ENCODE results near the gene HLA-DMA.
A peak's percentile ranks its signal among the peaks of the same experiment; 100 is the strongest.

HLA-DMA gene

DNA sequence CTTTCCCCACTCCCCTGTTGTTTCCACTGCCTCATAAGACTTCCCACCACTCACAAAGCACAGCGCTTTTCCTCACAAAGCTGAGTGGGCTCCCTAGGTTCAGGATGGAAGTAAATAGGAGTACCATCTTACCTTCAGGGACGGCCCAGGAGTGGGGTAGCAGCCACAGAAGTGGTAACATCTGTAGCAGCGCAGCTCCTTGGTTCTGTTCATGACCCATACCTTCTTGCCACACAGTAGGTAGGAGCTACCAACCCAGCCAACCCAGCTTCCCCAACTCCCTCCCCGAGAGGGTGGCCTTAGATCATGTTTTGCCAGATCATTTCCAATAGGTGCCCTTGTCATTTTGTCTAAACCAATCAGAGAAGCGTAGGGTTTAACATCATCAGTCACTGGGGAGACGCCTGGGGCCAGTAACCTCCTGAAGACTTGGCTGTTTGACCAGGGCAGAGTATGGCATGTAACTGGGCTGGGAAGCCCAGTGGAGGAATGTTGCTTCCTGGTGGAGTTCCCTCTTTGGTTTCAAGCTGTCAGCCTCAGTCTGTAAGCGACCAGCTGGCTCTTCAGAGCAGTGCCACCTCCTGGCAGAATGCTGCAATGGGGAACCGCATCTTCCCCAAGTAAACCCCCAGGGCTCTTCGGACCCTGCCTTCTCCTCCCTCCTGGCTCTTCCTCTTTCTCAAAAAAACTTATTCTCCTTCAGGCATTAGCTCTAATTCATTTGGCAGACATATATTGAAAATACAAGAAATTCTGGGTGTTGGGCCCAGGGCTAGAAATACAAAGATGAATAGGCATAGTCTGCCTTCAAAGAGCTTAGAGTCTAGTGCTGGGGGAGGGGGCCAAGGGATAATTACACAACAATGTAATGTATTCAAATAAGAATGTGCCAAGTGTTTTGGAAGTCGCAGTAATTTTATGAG, at the start of gene HLA-DMA:
Gene HLA-DMA (minus strand): TSS at position 281 of the 923 bp plus-strand sequence. CDS start 61 bp downstream, at position 220.
- ChIA-PET POLR2A (interaction anchor here (1.0 to 6.1 kb wide), 8 partner anchors 8 to 115 kb away, joined by 3 to 219 read pairs (median 6); partner anchors contain the start of genes BRD2 and TAP2), CTCF (interaction anchor here (0.8 to 13.5 kb wide), 22 partner anchors 15 to 296 kb away, joined by 3 to 379 read pairs (median 6); partner anchors contain the start of genes BRD2, HLA-DMB, TAP1 and TAP2)
- TF ChIP-seq, protein P1, sequence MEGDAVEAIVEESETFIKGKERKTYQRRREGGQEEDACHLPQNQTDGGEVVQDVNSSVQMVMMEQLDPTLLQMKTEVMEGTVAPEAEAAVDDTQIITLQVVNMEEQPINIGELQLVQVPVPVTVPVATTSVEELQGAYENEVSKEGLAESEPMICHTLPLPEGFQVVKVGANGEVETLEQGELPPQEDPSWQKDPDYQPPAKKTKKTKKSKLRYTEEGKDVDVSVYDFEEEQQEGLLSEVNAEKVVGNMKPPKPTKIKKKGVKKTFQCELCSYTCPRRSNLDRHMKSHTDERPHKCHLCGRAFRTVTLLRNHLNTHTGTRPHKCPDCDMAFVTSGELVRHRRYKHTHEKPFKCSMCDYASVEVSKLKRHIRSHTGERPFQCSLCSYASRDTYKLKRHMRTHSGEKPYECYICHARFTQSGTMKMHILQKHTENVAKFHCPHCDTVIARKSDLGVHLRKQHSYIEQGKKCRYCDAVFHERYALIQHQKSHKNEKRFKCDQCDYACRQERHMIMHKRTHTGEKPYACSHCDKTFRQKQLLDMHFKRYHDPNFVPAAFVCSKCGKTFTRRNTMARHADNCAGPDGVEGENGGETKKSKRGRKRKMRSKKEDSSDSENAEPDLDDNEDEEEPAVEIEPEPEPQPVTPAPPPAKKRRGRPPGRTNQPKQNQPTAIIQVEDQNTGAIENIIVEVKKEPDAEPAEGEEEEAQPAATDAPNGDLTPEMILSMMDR (IDR thresholded peaks at IDR 0.05; ENCODE audit: control extremely low read depth, extremely low read depth, low read depth, missing control alignments) = peak; percentile 56
- peak; percentile 86 for DNase-seq (ENCODE audit: extremely low spot score)

DNA sequence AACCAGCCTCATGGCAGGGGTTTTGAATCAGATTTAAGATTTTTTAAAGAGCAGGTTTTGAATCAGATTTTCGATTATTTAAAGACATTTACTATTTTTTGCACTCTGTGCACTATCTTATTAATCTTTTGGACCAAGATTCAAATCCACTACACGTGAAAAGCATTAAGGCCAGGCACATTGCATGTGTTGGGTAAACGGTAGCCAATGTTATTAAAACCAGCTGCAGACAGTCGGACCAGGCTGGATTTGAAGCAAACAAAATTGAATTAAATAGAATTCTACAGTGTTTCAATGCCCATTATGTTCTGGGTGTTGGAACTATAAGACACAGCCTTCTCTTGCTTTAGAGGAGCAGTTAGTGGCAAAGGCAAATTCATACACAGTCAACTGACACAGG, 48.8 kb upstream of the HLA-DMA start:
- DNase-seq (ENCODE audit: extremely low spot score) = no peak
- ChIA-PET POLR2A (interaction anchor here (1.0 kb wide), 1 partner anchor 30 kb away, joined by 3 read pairs; no protein-coding TSS in a partner anchor), CTCF (interaction anchor here (1.3 to 2.1 kb wide), 8 partner anchors 9 to 180 kb away, joined by 3 to 15 read pairs (median 8); no protein-coding TSS in a partner anchor)
- TF ChIP-seq, protein P1 (IDR thresholded peaks at IDR 0.05; ENCODE audit: control extremely low read depth, extremely low read depth, low read depth, missing control alignments) = no peak

DNA sequence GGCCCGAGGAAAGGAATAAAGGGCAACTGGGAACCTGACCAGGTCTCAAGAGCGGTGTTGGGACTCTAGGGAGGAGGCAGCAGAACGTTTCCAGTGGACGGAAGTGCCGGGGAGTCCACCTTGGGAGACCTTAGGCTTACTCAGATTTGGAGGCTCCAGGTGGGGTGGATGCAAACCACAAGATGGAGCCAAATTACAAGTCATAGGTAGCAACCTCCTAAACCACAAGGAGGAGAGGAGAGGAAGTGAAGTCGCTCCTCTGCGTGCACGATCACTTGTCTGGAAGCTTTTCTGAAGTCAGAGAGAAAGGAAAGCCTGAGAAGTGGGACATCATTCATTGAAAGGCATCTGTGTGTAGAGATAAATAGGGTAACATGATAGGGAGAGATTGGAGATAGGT, 47.2 kb upstream of the HLA-DMA start:
- peak; percentile 60 for DNase-seq (ENCODE audit: extremely low spot score)
- POLR2A ChIA-PET = no interaction called here
- CTCF ChIA-PET = interaction anchor here (0.7 to 2.5 kb wide), 25 partner anchors 9 to 247 kb away, joined by 3 to 15 read pairs (median 3); partner anchors contain the start of gene HLA-DPA1
- TF ChIP-seq, protein P1 (IDR thresholded peaks at IDR 0.05; ENCODE audit: control extremely low read depth, extremely low read depth, low read depth, missing control alignments) = peak; percentile 31

DNA sequence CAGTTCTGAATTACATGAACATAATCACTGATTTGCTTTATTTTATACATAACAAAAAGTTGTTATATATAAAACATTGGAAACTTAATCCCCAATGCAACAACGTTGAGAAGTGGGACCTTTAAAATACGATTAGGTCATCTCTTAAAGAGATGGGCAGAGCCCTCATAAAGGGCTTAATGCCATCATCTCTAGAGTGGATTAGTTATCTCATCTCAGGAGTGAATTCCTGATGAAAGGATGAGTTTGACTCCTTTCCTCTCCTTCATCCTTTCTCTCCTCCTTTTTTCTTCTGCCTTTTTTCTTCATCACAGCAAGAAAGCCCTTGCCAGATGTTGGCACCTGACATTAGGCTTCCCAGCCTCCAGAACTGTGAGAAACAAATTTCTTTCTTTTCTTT, 42.6 kb upstream of the HLA-DMA start:
- CTCF ChIA-PET = interaction anchor here (0.9 to 2.2 kb wide), 2 partner anchors 10 to 62 kb away, joined by 3 to 5 read pairs; no protein-coding TSS in a partner anchor
- TF ChIP-seq, protein P1 (IDR thresholded peaks at IDR 0.05; ENCODE audit: control extremely low read depth, extremely low read depth, low read depth, missing control alignments) = no peak
- POLR2A ChIA-PET = no interaction called here
- no peak for DNase-seq (ENCODE audit: extremely low spot score)

DNA sequence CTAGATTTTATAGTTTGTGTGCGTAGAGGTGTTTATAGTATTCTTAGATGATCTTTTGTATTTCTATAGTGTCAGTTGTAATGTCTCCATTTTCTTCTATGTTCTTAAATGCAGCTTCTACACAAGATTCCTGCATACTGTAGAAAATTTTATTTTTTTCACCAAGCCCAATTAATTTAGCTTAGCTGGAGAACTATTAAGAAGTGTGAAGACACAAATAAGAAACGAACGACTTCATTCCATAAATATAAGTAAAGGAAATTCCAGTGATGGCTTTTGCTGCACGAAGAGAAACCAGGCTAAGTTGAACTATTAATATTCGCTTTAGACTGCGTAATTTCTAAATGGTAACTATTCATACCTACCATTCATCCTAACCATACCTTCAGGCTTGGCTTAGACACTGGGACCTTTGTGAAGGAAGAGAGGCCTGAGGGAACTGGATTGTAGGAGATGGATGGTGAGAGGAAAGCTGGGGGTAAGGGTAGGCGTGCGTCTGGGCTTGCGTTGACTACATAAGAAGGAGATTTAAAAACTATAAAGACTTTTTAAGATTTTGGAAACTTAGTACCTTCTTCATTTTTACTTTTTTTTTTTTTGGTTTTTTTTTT, 40.6 kb upstream of the HLA-DMA start:
- ChIA-PET POLR2A (interaction anchor here (0.7 to 1.5 kb wide), 2 partner anchors 22 to 164 kb away, joined by 4 to 10 read pairs; no protein-coding TSS in a partner anchor), CTCF (interaction anchor here (0.6 to 1.6 kb wide), 7 partner anchors 8 to 255 kb away, joined by 3 to 15 read pairs (median 3); partner anchors contain the start of gene TAP2)
- TF ChIP-seq, protein P1 (IDR thresholded peaks at IDR 0.05; ENCODE audit: control extremely low read depth, extremely low read depth, low read depth, missing control alignments) = no peak
- no peak for DNase-seq (ENCODE audit: extremely low spot score)

DNA sequence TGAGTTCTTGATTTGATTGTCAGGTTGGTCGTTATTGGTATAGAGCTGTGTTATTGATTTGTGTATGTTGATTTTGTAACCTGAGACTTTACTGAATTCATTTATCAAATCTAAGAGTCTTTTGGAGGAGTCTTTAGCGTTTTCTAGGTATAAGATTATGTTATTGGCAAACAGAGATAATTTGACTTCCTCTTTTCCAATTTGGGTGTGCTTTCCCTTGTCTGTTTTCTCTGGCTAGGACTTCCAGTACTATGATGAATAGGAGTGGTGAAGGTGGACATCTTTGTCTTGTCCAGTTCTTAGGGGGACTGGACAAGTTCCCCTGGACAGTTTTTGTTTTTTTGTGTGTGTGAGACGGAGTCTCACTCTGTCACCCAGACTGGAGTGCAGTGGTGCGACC, 39.1 kb upstream of the HLA-DMA start:
- TF ChIP-seq, protein P1 (IDR thresholded peaks at IDR 0.05; ENCODE audit: control extremely low read depth, extremely low read depth, low read depth, missing control alignments) = no peak
- DNase-seq (ENCODE audit: extremely low spot score) = no peak
- ChIA-PET POLR2A (interaction anchor here (0.8 to 1.1 kb wide), 2 partner anchors 98 to 147 kb away, joined by 3 to 4 read pairs; no protein-coding TSS in a partner anchor), CTCF (interaction anchor here (0.6 kb wide), 1 partner anchor 58 kb away, joined by 3 read pairs; no protein-coding TSS in a partner anchor)

Data from GM10248 (cell line).